GM12878 (cell line): Measurements from ENCODE around the gene MAST4. TPM values are rescaled to one million over a fixed set of nuclear protein-coding genes. Genes with fewer than 3 reads are reported as not detected.

Experiments
- ATAC-seq: fragments of 200-7000 bp; cut with Tn5 transposase; 3 replicates; pipeline ENCODE4 v1.9.1; 2020; ENCODE audit warnings: mild to moderate bottlenecking, moderate library complexity
- BruUV-seq: library from RNA; stranded (reverse); fragments of 400-500 nt; replicated peaks from 2 replicates; lab custom pipeline; 2021; lab: Mats Ljungman, UMichigan
- CTCF ChIA-PET: fragments of 300-600 bp; sonication (Branson Sonifier 250); formaldehyde crosslinking; extraction: SDS; loops from one replicate; lab custom pipeline; 2021; ENCODE audit warnings: inconsistent platforms; lab: Yijun Ruan, JAX
- POLR2A ChIA-PET: fragments of 350-600 bp; formaldehyde crosslinking; extraction: SDS; loops from one replicate; lab custom pipeline; 2021; ENCODE audit warnings: inconsistent platforms; lab: Charles Lee
- RAD21 ChIA-PET: fragments of 300-600 bp; sonication (Branson Sonifier 250); formaldehyde crosslinking; loops from one replicate; lab custom pipeline; 2023; ENCODE audit warnings: antibody characterized with exemption; ENCODE audit not compliant: unreplicated experiment; lab: Charles Lee
- SMC1A ChIA-PET: fragments of 300-600 bp; sonication (Branson Sonifier 250); formaldehyde crosslinking; loops from one replicate; lab custom pipeline; 2023; ENCODE audit not compliant: unreplicated experiment, uncharacterized antibody; lab: Charles Lee
- DNase-seq: peaks from one replicate; pipeline ENCODE4 v3.0.0-alpha.2; 2011; ENCODE audit warnings: low read depth, low spot score
- FAIRE-seq: peaks from 3 replicates; lab custom pipeline; 2011; peaks lifted over from hg19 to GRCh38; lab: Jason Lieb, UNC
- H2AFZ ChIP-seq: 2 replicates; pipeline ENCODE4 v1.6.0; 2011; ENCODE audit warnings: low read depth, low read length, control low read depth; ENCODE audit not compliant: control insufficient read depth
- H3K27ac ChIP-seq: 2 replicates; pipeline ENCODE4 v1.5.1; 2011; ENCODE audit warnings: control low read depth; ENCODE audit not compliant: control insufficient read depth, insufficient read depth
- H3K27me3 ChIP-seq, 2 experiments: replicated peaks in 1 of 2; 2 replicates each; pipeline versions ENCODE4 v1.6.0 to v1.6.1; 2011; ENCODE audit warnings: low read length in 1 of 2; ENCODE audit not compliant: control insufficient read depth in 2 of 2, insufficient read depth in 2 of 2
- H3K36me3 ChIP-seq, 2 experiments: 2 replicates each; pipeline ENCODE4 v1.5.1; 2011; ENCODE audit warnings: low read length in 1 of 2; ENCODE audit not compliant: control insufficient read depth in 2 of 2, insufficient read depth in 2 of 2
- H3K4me1 ChIP-seq: 2 replicates; pipeline ENCODE4 v1.6.1; 2011; ENCODE audit warnings: mild to moderate bottlenecking, low read length, moderate library complexity, mixed read lengths; ENCODE audit not compliant: control insufficient read depth, insufficient read depth
- H3K4me2 ChIP-seq: 2 replicates; pipeline ENCODE4 v1.6.0; 2011; ENCODE audit warnings: control low read depth; ENCODE audit not compliant: control insufficient read depth, insufficient read depth
- H3K4me3 ChIP-seq: fragments of 200-600 bp; sonication (generic); 2 replicates; pipeline ENCODE4 v1.5.1; 2016
- H3K79me2 ChIP-seq: 2 replicates; pipeline ENCODE4 v1.6.0; 2011; ENCODE audit warnings: low read length; ENCODE audit not compliant: control insufficient read depth, insufficient read depth
- H3K9ac ChIP-seq: 2 replicates; pipeline ENCODE4 v1.8.0; 2011; ENCODE audit warnings: low read length, control low read depth, mixed read lengths; ENCODE audit not compliant: control insufficient read depth, insufficient read depth
- H3K9me3 ChIP-seq: replicated peaks from 3 replicates; pipeline ENCODE4 v1.5.1; 2011; ENCODE audit warnings: mild to moderate bottlenecking, low read length; ENCODE audit not compliant: control insufficient read depth, insufficient read depth
- H4K20me1 ChIP-seq: 2 replicates; pipeline ENCODE4 v1.6.0; 2011; ENCODE audit not compliant: control insufficient read depth, insufficient read depth
- BMI1 ChIP-seq: fragments of 450-650 bp; IDR thresholded peaks from 2 replicates; pipeline ENCODE4 v1.6.1; 2016; ENCODE audit warnings: mild to moderate bottlenecking, moderate library complexity, borderline replicate concordance
- CBX5 ChIP-seq: sonication (generic); IDR thresholded peaks from 2 replicates; pipeline ENCODE4 v1.6.1; 2016; ENCODE audit warnings: low read depth, moderate library complexity, mild to moderate bottlenecking, inconsistent platforms
- CREB1 ChIP-seq: IDR thresholded peaks from 2 replicates; pipeline ENCODE4 v1.6.1; 2012; ENCODE audit warnings: low read depth, mild to moderate bottlenecking, inconsistent platforms
- ETV6 ChIP-seq, 2 experiments: fragments of 450-650 bp in 1 of 2; IDR thresholded peaks in 1 of 2; conservative IDR thresholded peaks in 1 of 2; 2 replicates each; pipeline ENCODE4 v1.6.1; 2014; ENCODE audit warnings: antibody characterized with exemption in 1 of 2, borderline replicate concordance in 1 of 2, low read depth in 1 of 2, mild to moderate bottlenecking in 1 of 2, moderate library complexity in 1 of 2
- HDAC6 ChIP-seq: fragments of 200-600 bp; sonication (generic); IDR thresholded peaks from one replicate; pipeline ENCODE4 v1.8.0; 2017; ENCODE audit warnings: antibody characterized with exemption; ENCODE audit not compliant: unreplicated experiment
- IKZF2 ChIP-seq, 2 experiments: fragments of 450-650 bp; IDR thresholded peaks; 2 replicates each; pipeline ENCODE4 v1.6.1; 2017; ENCODE audit warnings: mild to moderate bottlenecking in 2 of 2, moderate library complexity in 2 of 2
- JUNB ChIP-seq: IDR thresholded peaks from 2 replicates; pipeline ENCODE4 v1.6.1; 2016; ENCODE audit warnings: antibody characterized with exemption, mild to moderate bottlenecking
- KAT2A ChIP-seq: conservative IDR thresholded peaks from 2 replicates; pipeline ENCODE4 v1.6.1; 2011; ENCODE audit warnings: low read depth, low read length; ENCODE audit not compliant: control insufficient read depth
- RB1 ChIP-seq: fragments of 450-650 bp; formaldehyde crosslinking; IDR thresholded peaks from 2 replicates; pipeline ENCODE4 v1.6.1; 2017; ENCODE audit warnings: mild to moderate bottlenecking, borderline replicate concordance
- RCOR1 ChIP-seq: conservative IDR thresholded peaks from 2 replicates; pipeline ENCODE4 v1.6.1; 2012; ENCODE audit warnings: low read depth, low read length, improper control_type of control experiment
- SIN3A ChIP-seq: IDR thresholded peaks from 2 replicates; pipeline ENCODE4 v1.6.1; 2012; ENCODE audit warnings: low read depth, low read length, improper control_type of control experiment
- SREBF1 ChIP-seq: IDR thresholded peaks from 2 replicates; pipeline ENCODE4 v1.6.1; 2012; ENCODE audit warnings: mild to moderate bottlenecking, low read length
- YY1 ChIP-seq: IDR thresholded peaks from 2 replicates; pipeline ENCODE4 v1.6.1; 2011; ENCODE audit warnings: low read depth, mild to moderate bottlenecking, low read length
- in situ Hi-C: fragments of 300-500 bp; cut with MboI; formaldehyde crosslinking; loops from 9 replicates; pipeline ENCODE4 v1.14.3; 2018; ENCODE audit warnings: mixed read lengths
- intact Hi-C: fragments of 100-400 bp; cut with micrococcal nuclease; formaldehyde crosslinking; loops from one replicate; pipeline ENCODE4 v1.14.2; 2022; ENCODE audit not compliant: unreplicated experiment
- polyA plus RNA-seq, 11 experiments: library from polyadenylated mRNA; depleted of rRNA in 4 of 11; unstranded in 6 of 11; stranded (reverse) in 5 of 11; fragments of >200 nt; fragmentation: Nextera tagmentation in 4 of 11; fragmentation: Illumina TruSeq in 1 of 11; extraction: Ambion mirVana in 4 of 11; extraction: Trizol in 1 of 11; gene quantifications; 1 replicate in 1 of 11; 2 replicates in 10 of 11; pipeline versions ENCODE4 v1.2.1 to v1.2.3, GENCODE V29; 2011 to 2016; ENCODE audit warnings: inconsistent platforms in 2 of 11, missing spikeins in 2 of 11, low read depth in 1 of 11
- total RNA-seq, 4 experiments: library from RNA; depleted of rRNA in 3 of 4; stranded (reverse); fragments of >200 nt in 3 of 4; fragmentation: Illumina TruSeq in 1 of 4; extraction: Trizol in 1 of 4; gene quantifications; 2 replicates each; pipeline versions ENCODE4 v1.2.1 to v1.2.3, GENCODE V29; 2013 to 2021

The MAST4 gene
- total and polyA plus RNA-seq, 10 of the 15 experiments (the other 5 are each of a cell fraction or from before 2014, with no cell fraction given): 0.02 to 1.6 (median 0.29) TPM; not detected in 1

- TF ChIP-seq CREB1 (no peak), RCOR1 (no peak), HDAC6 (no peak), YY1 (no peak), KAT2A (no peak), SREBF1 (no peak), IKZF2 (IDR thresholded peaks at IDR 0.05) (no peak), CBX5 (no peak), ETV6 (conservative IDR thresholded peaks at IDR 0.05 in 1 of 2, IDR thresholded peaks at IDR 0.05 in 1 of 2; ENCODE audit: borderline replicate concordance in 1 of 2, low read depth in 1 of 2) (no peak), SIN3A (no peak), RB1 (no peak), BMI1 (no peak), JUNB (no peak)
- intact Hi-C loops (no loop called here), in situ Hi-C loops (no loop called here)
- SMC1A ChIA-PET: no interaction called here
- Histone ChIP-seq H3K4me3 (no peak overlapping the region), H2AFZ (no peak overlapping the region), H3K27me3 (no peaks in the 10 kb centered on the region; a peak in 1 of 4 replicates), H3K27ac (no peak overlapping the region), H3K9ac (no peak overlapping the region), H3K36me3 (no peaks in the 10 kb centered on the region), H3K79me2 (no peaks in the 10 kb centered on the region), H3K9me3 (no peaks in the 10 kb centered on the region), H3K4me2 (no peak overlapping the region), H4K20me1 (no peaks in the 10 kb centered on the region), H3K4me1 (no peaks in the 10 kb centered on the region)
- no peak for DNase-seq
- FAIRE-seq: no peak
- RAD21 ChIA-PET: no interaction called here
- POLR2A ChIA-PET: no interaction called here
- CTCF ChIA-PET: no interaction called here
- ATAC-seq: no peak
- no TSS peak for BruUV-seq
These were observed 523.8 kb downstream of the MAST4 start for GRCh38 chr5:67120032-67120431.
